Stomach (tissue), 19 donors: ENCODE results near the gene OR52W1. TPM values are rescaled to one million over a fixed set of nuclear protein-coding genes. Genes with fewer than 3 reads are reported as not detected.

Experiments used
- DNase-seq, 2 donors: peaks; one replicate each; pipeline versions ENCODE4 v3.0.0 to v3.0.0-alpha.2; 2013 to 2019
- H3K27ac ChIP-seq, 5 donors: fragments of 200-600 bp in 4 of 5; sonication (generic) in 4 of 5; one replicate each; pipeline ENCODE4 v1.5.1; 2013 to 2019; ENCODE audit warnings: mild to moderate bottlenecking in 1 of 5, moderate library complexity in 1 of 5
- H3K27me3 ChIP-seq, 3 donors: fragments of 200-600 bp; sonication (generic); one replicate each; pipeline ENCODE4 v1.5.1; 2017 to 2019; ENCODE audit warnings: mixed run types in 1 of 3
- H3K36me3 ChIP-seq, 4 donors: fragments of 200-600 bp; sonication (generic); 1 replicate in 3 of 4; 2 replicates in 1 of 4; pipeline ENCODE4 v1.5.1; 2016 to 2019
- H3K4me1 ChIP-seq, 4 donors: fragments of 200-600 bp; sonication (generic); one replicate each; pipeline ENCODE4 v1.5.1; 2016 to 2019
- H3K4me3 ChIP-seq, 4 donors: fragments of 200-600 bp; sonication (generic) in 3 of 4; one replicate each; pipeline ENCODE4 v1.5.1; 2016 to 2019; ENCODE audit warnings: mild to moderate bottlenecking in 1 of 4
- H3K9me3 ChIP-seq, 4 donors: fragments of 200-600 bp; sonication (generic); one replicate each; pipeline ENCODE4 v1.5.1; 2016 to 2019
- CTCF ChIP-seq, 7 experiments: fragments of 450-650 bp in 4 of 7; fragments of 200-600 bp in 3 of 7; sonication (generic) in 3 of 7; IDR thresholded peaks; one replicate each; pipeline ENCODE4 v1.5.1; 2016 to 2019; ENCODE audit warnings: antibody characterized with exemption in 7 of 7, control low read depth in 2 of 7, mild to moderate bottlenecking in 1 of 7
- EP300 ChIP-seq: sonication (generic); formaldehyde crosslinking; IDR thresholded peaks from one replicate; pipeline ENCODE4 v1.6.1; 2017; ENCODE audit warnings: antibody characterized with exemption
- POLR2A ChIP-seq, 4 donors: fragments of 450-650 bp; IDR thresholded peaks; one replicate each; pipeline ENCODE4 v1.6.1; 2016; ENCODE audit warnings: antibody characterized with exemption in 4 of 4, control low read depth in 2 of 4, mild to moderate bottlenecking in 1 of 4, moderate library complexity in 1 of 4
- POLR2AphosphoS5 ChIP-seq, 3 donors: sonication (generic); formaldehyde crosslinking; IDR thresholded peaks; one replicate each; pipeline ENCODE4 v1.6.1; 2016; ENCODE audit warnings: antibody characterized with exemption in 3 of 3
- WGBS, 5 donors: extraction: QIAGEN DNeasy Blood & Tissue Kit in 3 of 5; methylation state at CpG; one replicate each; pipeline versions ENCODE4 v1.1.5 to v1.1.7; 2013 to 2018; 5-methylcytosine and 5-hydroxymethylcytosine counted together
- intact Hi-C: fragments of 100-400 bp; cut with DNase I; formaldehyde crosslinking; loops from one replicate; pipeline ENCODE4 v1.15.1; 2023; ENCODE audit warnings: low total_unique reads
- long read RNA-seq, 10 donors: transcript quantifications; one replicate each; lab custom pipeline, GENCODE V29; 2026
- polyA plus RNA-seq, 3 donors: library from polyadenylated mRNA; stranded (reverse); fragments of 200-250 nt; gene quantifications; one replicate each; pipeline ENCODE4 v1.2.3, GENCODE V29; 2013
- total RNA-seq, 5 donors: library from RNA; depleted of rRNA; stranded (reverse); fragments of >200 nt; gene quantifications; one replicate each; pipeline versions ENCODE4 v1.1.0 to v1.2.3, GENCODE V29; 2014 to 2016
- donor health status: healthy with polysubstance abuse.
- donor health status: Bipolar disorder and iron deficiency.
- donor health status: healthy.

The OR52W1 gene, protein sequence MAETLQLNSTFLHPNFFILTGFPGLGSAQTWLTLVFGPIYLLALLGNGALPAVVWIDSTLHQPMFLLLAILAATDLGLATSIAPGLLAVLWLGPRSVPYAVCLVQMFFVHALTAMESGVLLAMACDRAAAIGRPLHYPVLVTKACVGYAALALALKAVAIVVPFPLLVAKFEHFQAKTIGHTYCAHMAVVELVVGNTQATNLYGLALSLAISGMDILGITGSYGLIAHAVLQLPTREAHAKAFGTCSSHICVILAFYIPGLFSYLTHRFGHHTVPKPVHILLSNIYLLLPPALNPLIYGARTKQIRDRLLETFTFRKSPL
- not detected for total RNA-seq
- polyA plus RNA-seq: not detected
- long read RNA-seq, donor 1: 0 reads
- long read RNA-seq, donor 2: 0 reads
- long read RNA-seq, donor 3: 0 reads
- long read RNA-seq, donor 4: 0 reads
- long read RNA-seq, donor 5: 0 reads
- long read RNA-seq, donor 6: 0 reads
- long read RNA-seq, donor 7: 0 reads
- long read RNA-seq, donor 8: 0 reads
- long read RNA-seq, donor 9: 0 reads
- long read RNA-seq, donor 10: 0 reads

DNA sequence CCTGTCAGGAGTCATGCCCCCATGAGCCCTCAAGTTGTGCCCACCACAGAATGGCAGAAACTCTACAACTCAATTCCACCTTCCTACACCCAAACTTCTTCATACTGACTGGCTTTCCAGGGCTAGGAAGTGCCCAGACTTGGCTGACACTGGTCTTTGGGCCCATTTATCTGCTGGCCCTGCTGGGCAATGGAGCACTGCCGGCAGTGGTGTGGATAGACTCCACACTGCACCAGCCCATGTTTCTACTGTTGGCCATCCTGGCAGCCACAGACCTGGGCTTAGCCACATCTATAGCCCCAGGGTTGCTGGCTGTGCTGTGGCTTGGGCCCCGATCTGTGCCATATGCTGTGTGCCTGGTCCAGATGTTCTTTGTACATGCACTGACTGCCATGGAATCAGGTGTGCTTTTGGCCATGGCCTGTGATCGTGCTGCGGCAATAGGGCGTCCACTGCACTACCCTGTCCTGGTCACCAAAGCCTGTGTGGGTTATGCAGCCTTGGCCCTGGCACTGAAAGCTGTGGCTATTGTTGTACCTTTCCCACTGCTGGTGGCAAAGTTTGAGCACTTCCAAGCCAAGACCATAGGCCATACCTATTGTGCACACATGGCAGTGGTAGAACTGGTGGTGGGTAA is at the start of gene OR52W1:
TSS of gene OR52W1 (plus strand) at position 51 of the 637 bp plus-strand sequence. CDS start at position 51, 0 bp downstream.
- H3K27me3 ChIP-seq: no peaks in the 10 kb centered on the region
- H3K4me3 ChIP-seq: no peak within 1 kb of the TSS
- no peaks in the 10 kb centered on the region for H3K4me1 ChIP-seq
- H3K9me3 ChIP-seq: no peaks in the 10 kb centered on the region
- DNase-seq: no peak
- WGBS, 5 donors: 95 to 100% (median 98%) methylated on average over 5 of the region's 5 CpGs
- no peak within 1 kb of the TSS for H3K27ac ChIP-seq
- peaks cover 0 to 9% (median 2%) of the 10 kb centered on the region in 4 donors for H3K36me3 ChIP-seq
- intact Hi-C loops: no loop called here
- TF ChIP-seq POLR2A (IDR thresholded peaks at IDR 0.05) (no peak), EP300 (no peak), POLR2AphosphoS5 (IDR thresholded peaks at IDR 0.05) (no peak), CTCF (IDR thresholded peaks at IDR 0.05) (no peak)

DNA sequence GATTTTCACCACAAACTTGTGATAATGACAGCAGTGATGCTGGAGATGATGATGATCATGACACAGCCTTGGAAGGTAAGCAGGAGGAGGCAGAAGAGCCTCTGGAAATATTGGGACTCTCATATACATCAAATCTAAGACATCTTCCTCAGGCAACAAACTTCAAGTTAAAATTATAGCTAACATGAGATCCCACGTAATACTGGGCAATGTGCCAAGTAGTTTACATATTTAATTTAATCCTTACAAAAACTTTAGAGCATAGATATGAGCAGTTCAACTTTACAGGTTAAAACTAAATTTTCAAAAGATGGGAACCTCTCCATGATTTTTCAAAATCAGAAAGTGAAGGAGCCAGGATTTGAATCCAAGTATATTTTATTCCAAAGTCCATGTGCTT is 47.9 kb upstream of the OR52W1 start:
- intact Hi-C loops: no loop called here

DNA sequence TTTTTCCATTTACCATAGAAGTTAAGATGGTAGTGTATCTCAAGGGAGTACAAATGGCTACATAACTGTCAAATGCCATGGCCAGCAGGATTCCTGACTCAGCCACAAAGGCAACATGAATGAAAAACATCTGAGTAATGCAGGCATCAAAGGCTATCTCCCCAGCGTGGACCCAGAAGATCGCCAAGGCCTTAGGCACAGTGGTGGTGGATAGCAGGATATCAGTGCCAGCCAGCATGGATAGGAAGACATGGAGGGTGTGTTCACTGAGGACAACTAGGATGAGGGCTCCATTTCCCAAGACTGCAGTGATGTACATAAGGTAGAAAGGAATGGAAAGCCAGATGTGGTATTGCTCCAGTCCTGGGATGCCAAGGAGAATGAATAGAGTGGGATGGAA is 46.9 kb upstream of the OR52W1 start:
- Histone ChIP-seq H3K9me3 (no peaks in the 10 kb centered on the region), H3K4me1 (no peaks in the 10 kb centered on the region), H3K27me3 (no peaks in the 10 kb centered on the region), H3K27ac (no peak overlapping the region), H3K4me3 (no peak overlapping the region), H3K36me3 (no peaks in the 10 kb centered on the region)
- no peak for DNase-seq
- intact Hi-C loops: no loop called here
- WGBS, 5 donors: 86 to 96% (median 93%) methylated on average over 2 of the region's 2 CpGs
- TF ChIP-seq POLR2AphosphoS5 (IDR thresholded peaks at IDR 0.05) (no peak), POLR2A (IDR thresholded peaks at IDR 0.05) (no peak), CTCF (IDR thresholded peaks at IDR 0.05) (no peak), EP300 (no peak)

More for the DNA sequence above, 47.9 kb upstream of the OR52W1 start:
- no peaks in the 10 kb centered on the region for H3K27me3 ChIP-seq
- no peak overlapping the region for H3K4me3 ChIP-seq
- H3K4me1 ChIP-seq: no peaks in the 10 kb centered on the region
- no peaks in the 10 kb centered on the region for H3K36me3 ChIP-seq
- 10 to 24% (median 17%) methylated on average over 1 of the region's 1 CpG for WGBS, 5 donors
- H3K27ac ChIP-seq: no peak overlapping the region
- DNase-seq: no peak
- H3K9me3 ChIP-seq: no peaks in the 10 kb centered on the region
- no peak for TF ChIP-seq POLR2A (IDR thresholded peaks at IDR 0.05)
- no peak for TF ChIP-seq CTCF (IDR thresholded peaks at IDR 0.05)
- TF ChIP-seq POLR2AphosphoS5 (IDR thresholded peaks at IDR 0.05): no peak
- TF ChIP-seq EP300: no peak

GRCh38 chr11:6156628-6157359 is 42.2 kb upstream of the OR52W1 start:
- H3K4me1 ChIP-seq: no peaks in the 10 kb centered on the region
- H3K36me3 ChIP-seq: no peaks in the 10 kb centered on the region
- no peak for DNase-seq
- H3K27ac ChIP-seq: no peak overlapping the region
- H3K9me3 ChIP-seq: no peaks in the 10 kb centered on the region
- intact Hi-C loops: no loop called here
- H3K27me3 ChIP-seq: no peaks in the 10 kb centered on the region
- WGBS, 5 donors: 63 to 83% (median 72%) methylated on average over 3 to 7 of the region's 7 CpGs
- no peak for TF ChIP-seq EP300
- TF ChIP-seq CTCF (IDR thresholded peaks at IDR 0.05): no peak
- TF ChIP-seq POLR2AphosphoS5 (IDR thresholded peaks at IDR 0.05): no peak
- TF ChIP-seq POLR2A (IDR thresholded peaks at IDR 0.05): no peak
- H3K4me3 ChIP-seq: no peak overlapping the region
